NCI-H1694 treated with DMSO at 0.1 percent for 48 hours (cell line): ENCODE measurements around the gene CTNNA2.
"Not testable (repeated sequence)": the region's sequence is repeated elsewhere in the genome, so short reads cannot be mapped to it uniquely, and the experiment has no call there.

Experiments used
- DNase-seq: peaks from one replicate; lab custom pipeline; 2025; lab: John Stamatoyannopoulos, UW

CTNNA2 gene

DNA sequence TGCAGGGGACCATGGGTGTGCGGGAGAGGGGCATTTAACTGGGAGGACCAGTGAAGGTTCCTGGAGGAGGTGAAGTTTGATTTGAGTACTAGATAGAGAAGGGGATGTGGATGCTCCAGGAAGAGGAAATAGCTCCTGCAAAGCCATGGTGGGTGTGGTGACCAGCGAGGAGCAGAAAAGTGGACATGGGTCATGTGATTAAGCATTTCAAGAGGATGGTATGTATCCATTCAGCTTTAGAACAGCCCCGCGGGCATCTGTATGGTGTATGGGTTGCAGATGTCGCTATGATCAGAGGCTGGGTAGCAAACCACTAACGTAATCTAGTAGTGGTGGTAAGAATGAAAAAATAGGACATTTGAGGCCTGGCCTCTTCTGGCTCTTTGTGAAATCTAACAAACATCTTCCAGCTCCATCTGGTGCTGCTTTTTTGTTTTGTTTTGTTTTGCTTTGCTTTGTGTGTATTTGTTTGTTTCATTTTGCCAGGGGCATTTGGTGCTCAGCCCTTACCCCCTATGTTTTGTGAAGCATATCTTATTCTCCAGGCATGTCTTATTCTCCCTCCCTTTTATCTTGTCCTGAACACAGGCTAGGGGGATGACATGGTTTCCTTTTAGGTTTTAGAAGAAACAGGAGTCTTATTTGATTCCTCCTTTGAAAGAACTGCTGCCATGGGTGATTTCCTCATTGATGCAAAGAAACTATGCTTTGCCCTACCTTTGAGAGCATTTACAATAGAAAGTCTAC, 565.6 kb downstream of the CTNNA2 start:
- DNase-seq = no peak

DNA sequence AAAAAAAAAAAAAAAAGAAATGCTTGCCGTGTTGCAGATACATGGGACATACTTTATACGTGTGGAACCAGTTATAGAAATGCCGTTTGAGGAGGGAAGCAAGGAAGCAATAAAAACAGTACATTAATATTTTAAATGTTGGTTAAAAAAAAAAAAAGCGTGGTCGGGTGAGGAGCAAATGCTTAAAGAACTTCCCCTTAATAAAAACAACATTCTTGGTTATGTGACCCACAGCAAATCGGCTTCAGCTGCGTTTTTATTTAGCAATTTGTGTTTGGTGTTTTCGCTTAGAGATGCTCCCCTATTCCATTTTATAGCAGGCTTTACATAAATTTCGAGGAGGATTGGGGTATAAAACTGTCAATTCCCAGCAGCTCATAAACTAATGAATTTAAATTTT, 568.1 kb downstream of the CTNNA2 start:
- DNase-seq = no peak

DNA sequence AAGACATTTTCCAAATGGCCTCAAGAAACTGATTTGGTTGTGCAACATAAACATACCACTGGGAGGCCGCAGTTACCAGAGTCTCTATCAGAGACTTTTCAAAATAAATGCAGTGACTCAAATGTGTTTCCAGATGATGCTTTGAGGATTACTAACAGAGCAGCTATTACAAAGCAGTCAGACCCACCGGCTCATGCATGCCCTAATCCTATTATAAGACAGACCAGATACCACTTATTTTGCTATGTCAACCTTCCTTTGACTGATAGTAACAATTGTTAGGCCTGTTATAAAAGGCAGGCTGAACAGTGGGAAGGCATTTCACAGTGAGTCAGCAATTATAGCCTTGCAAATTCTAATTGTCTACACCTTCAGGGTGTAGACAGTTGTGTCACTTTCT, 574.0 kb downstream of the CTNNA2 start:
- DNase-seq = no peak

DNA sequence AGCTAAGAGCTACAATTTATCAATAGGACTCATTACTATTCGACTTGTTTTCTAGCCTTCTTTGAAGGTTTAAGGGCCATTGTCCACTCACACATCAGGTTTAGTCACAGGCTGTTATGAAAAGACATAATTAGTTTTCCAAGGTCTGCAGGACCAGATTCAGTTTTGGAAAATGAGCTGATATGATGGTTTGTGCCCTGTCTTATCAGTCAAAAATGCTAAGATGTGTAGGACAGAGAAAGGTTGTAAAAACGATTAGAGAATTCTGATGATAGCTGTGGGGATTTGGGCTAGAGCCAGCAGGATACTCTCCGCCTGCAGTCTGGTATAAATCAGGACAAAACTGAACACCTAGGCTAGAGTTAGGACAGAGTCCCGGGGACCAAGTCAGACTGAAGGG, 578.4 kb downstream of the CTNNA2 start:
- DNase-seq = no peak

DNA sequence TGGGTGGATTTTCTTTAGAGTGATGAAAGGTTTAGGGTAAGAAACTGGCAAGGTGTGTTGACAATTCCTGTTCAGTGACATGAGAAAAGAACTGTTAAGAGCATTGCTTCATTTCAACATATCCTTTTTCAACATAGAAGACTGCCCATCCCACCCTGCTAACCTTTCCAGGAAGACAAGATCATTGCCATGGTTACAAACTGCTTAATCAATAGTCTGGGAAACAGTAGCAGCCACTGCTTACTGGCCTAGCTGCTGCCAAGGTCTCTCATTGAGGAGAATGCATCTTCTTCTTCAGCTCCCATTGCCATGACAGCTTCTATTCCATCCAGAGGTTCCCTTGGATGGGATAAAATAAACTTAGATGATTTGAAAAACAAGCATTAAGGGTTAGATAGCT, 579.6 kb downstream of the CTNNA2 start:
- no peak for DNase-seq

DNA sequence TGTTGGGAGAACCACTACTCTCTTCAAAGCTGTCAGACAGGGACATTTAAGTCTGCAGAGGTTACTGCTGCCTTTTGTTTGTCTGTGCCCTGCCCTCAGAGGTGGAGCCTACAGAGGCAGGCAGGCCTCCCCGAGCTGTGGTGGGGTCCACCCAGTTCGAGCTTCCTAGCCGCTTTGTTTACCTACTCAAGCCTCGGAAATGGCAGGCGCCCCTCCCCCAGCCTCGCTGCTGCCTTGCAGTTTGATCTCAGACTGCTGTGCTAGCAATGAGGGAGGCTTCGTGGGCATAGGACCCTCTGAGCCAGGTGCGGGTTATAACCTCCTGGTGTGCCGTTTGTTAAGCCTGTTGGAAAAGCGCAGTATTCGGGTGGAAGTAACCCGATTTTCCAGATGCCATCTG, 585.7 kb downstream of the CTNNA2 start:
- DNase-seq = not testable (repeated sequence)

DNA sequence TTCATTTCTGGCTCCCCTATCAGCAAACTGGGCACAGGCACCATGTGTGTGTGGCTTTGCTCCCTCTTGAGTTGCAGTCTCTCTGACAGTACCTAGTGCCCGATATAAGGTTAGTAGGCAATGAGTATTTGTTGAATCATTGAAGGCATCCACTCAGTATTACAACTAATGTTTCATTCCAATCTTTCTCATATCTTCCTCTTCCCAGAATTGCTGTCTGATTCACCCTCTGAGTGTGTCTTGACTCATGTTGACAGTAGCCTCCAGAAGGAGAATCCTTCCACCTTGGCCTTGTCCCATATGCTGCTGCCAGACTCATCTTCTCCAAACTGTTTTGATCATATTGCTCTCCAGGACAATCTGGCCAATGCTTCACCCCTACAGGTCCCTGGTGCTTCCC, 589.2 kb downstream of the CTNNA2 start:
- DNase-seq = no peak

DNA sequence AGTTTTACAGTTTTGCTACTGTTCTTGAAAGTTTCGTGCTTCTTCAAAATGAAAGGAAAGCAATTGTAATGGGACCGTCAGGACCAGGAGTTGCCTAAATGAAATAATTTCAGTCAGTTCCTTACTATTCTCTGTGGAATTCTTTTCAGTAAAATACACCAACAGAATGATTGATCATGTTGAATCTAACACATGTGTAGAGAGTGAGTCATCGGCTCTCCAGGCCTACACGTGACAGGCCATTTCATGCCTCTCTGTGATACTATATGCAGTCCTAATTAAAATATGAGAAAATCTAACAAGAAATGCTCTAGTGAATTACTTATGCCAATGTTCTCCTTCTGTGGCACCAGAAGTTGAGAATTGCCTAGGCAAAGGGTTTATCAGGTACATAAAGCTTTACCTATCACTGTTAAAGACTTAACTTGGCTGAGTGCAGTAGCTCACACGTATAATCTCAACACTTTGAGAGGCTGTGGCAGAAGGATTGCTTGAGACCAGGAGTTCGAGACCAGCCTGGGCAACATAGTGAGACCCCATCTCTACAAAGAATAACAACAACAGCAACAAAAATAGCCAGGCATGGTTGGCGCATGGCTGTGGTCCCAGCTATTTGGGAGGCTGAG, 592.3 kb downstream of the CTNNA2 start:
- no peak for DNase-seq

DNA sequence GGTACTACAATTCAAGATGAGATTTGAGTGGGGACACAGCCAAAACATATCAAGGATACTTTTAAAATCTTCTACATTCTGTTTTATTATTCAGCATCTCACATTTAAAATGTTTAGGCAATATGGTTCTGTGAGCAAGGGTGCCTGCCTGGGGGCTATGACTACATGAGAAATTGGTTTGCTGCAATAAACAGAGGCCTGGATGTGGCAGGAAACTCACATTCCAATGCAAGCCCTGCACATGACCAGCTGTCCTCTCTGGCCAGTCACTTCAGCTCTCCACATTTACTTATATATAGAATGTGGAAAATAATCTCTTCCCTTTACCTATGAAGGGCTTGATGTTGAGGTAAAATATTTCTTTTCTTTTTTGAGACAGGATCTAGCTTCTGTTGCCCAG, 598.3 kb downstream of the CTNNA2 start:
- DNase-seq = no peak

DNA sequence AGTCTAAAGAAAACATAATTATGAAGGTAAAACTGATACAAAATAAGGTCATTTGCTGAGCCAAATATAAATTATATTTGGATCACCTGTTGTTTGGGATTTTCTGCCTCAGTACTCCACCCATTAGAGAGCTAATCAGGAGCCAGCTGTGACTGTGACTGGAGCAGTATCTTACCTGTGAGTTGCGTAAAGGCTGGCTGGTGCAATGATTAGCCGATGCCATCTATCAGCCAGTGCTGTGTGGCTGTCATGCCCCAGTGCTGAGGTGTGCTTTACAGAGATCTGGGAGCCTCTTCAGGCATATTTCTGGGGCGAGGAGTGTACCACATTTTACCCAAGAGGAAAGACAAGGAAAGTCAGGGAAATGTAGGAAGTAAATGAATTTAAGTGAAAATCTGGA, 599.9 kb downstream of the CTNNA2 start:
- no peak for DNase-seq

DNA sequence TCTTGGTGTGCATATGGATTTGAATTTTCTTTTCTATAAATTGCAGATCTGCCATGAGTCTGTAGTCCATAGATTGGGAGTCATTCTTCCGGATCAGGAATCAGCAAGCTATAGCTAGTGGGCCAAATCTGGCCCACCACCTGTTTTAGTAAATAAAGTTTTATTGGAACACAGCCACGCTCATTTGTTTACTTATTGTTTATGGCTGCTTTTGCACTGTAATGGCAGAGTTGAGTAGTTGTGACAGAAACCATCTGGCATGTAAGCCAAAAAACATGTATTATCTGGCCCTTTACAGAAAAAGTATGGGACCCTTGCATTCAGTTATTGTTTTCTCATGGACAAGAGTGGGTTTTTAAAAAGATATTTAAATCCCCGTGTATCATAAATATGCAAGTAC, 600.5 kb downstream of the CTNNA2 start:
- peak; percentile 94 for DNase-seq

DNA sequence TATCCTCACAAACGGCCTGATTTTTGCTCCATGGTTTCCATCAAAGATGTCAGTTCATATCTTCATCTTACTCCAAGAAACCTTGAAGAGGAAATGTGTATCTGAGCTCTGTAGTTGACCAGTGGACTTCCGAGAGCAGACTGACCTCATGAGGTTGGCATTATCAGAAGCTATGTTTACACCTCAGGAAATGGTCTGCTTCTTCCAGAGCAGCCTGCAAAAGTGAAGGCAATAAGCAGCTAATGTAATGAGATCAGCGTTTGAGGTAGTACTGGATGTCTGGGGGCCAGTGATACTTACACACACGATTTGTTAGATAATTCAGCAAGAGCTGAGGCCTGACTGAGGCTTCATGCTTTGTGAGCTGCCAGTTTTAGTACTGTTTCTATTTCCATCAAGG, 602.0 kb downstream of the CTNNA2 start:
- no peak for DNase-seq

DNA sequence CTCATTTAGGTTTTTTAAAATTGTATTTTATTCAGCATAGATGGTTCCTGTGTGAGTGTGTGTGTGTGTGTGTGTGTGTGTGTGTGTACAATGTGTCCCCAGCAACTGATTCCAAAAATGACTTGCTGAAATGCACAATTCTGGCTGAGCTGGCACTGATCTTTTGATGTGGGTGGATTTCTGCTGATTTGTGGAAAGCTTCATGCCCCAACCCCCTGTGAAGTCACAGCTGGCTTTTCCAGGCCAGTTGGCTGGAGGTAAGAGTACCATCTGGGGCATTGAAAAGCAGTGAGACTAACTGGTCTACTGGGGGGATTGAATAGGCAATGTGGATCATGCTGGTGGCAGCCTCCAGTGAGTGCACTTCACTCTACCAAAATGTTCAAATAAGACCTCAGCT, 604.5 kb downstream of the CTNNA2 start:
- DNase-seq = peak; percentile 77

DNA sequence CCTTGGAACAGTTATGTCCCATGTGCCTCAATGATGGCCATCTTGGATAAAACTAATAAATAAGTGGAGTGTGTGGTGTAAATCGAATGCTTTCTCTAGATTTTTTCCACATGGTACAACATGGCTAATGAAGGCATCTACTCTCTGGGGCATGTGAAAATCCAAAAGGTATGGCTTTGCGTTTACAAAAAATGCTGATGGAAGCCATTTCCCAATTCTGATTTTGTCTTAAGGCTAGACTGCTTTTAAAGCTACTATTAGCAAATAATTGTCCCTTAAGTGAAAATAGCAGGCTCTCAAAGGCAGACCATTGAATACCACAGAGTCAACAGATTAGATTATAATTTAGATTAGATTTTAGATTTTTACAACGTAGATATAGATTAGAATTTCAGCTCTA, 608.0 kb downstream of the CTNNA2 start:
- DNase-seq = no peak

DNA sequence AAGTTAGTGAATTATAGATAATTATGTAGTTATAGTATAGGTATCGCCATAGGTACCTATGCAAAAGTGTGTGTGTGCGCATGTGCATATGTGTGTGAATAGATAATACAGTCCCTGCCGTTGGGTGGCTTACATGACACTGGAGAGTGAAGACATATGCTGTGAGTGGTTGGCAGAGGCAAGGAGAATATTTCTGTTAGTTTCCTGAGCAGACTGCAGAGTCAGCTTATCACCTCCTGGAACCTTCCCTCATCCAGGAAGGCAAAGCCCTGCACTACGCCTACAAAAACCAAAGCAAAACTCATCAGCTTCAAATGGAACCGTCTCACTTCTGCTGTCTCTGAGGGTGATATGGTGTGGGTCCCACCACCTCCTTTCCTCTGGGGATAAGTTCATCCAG, 609.8 kb downstream of the CTNNA2 start:
- no peak for DNase-seq

DNA sequence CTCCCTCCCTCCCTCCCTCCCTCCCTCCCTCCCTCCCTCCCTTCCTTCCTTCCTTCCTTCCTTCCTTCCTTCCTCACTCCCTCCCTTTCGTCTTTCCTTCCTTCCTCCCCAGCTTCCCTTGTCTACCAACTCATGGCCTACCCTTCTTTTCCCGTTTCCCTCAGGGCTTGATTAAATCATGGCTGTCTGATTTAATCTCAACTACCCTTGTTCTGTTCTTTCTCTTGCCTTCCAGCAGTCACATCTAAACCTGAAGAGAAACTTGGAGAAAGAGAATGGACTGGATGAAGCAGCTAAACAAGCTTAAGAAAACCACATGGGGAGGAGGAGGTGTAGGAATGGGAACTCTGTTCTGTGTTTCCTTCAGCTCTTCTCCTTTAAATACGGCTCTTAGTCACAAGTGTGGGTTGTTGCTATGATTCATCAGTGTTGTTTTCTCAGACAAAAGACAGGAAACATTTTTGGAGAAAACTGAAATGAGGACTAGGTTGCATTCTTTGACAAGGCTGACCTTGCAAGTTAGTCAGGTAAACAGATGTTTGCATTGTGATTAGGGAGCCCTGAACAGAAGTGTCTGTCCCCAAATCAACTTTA, 613.8 kb downstream of the CTNNA2 start:
- DNase-seq = no peak

DNA sequence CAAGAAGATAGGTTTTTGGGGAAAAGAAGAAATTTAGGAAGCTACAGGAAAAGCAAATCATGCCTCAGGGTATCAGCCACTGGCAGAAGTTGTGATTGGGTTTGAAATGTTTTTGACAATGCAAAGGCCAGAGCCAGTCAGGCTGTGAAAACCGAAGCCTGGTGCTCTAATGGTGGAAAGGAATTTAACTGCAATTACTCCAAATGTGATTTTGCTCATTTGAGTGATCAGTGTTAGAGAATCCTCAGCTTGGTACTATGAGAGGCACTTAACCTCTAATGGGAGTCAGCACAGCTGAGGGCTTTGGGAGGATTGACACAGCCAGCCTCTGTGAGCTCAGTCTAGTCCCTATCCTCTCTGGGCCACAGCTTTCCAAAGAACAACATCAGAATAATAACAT, 615.2 kb downstream of the CTNNA2 start:
- peak; percentile 24 for DNase-seq

DNA sequence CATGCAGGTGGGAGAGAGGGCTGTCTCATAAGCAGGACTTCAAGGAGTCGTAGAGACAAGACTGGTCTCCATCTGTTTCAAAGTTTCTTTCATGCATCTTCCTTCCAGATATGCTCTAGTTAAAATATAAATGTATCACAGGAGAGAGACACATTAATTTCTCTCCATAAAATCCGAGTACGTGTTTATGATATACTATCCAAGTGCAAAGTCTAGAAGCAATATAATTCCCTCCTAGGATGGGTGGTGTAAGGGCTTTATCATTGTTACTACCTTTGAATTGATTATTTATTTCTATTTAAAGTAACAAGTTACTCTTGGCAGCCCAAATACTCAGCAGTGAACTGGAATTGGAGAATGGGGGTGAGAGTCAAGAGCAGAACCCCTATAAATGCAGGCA, 619.4 kb downstream of the CTNNA2 start:
- DNase-seq = no peak

DNA sequence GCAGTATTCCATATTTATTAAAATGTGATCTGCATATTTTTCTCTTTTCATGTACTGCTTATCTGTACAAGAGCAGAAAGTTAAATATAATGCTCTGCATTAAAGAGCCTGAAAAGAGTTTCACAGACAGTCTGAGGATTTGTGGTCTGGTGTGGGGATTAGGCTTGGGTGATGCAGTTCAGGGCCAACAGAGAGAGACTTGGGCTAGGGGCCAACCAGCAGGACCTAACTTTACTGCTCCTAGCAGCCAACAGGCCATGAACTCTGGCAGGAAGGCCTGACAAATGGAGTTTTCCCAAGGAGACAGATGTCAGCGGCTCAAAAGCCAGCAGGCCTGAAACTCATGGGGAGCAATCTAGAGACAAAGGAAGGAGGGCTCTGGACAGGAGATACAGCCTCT, 622.1 kb downstream of the CTNNA2 start:
- no peak for DNase-seq

DNA sequence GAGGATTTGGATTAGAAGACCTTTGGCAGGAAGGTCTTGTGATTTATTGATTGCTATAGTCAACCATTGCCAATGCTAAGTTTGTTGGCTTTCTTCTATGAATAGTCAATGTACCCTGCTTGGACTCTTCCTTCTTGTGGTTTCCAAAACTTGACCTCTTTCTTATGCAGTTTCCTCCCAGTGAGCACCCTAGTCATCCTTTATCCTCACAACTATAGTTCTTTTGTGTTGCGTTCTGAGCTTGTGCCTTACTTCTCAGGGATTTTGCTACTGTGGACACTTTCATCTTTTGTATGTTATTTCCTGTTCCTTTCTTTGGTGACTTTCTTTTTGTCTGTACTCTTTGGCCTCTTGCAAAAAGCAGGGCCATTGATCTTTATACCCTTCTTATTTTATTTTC, 623.5 kb downstream of the CTNNA2 start:
- no peak for DNase-seq

DNA sequence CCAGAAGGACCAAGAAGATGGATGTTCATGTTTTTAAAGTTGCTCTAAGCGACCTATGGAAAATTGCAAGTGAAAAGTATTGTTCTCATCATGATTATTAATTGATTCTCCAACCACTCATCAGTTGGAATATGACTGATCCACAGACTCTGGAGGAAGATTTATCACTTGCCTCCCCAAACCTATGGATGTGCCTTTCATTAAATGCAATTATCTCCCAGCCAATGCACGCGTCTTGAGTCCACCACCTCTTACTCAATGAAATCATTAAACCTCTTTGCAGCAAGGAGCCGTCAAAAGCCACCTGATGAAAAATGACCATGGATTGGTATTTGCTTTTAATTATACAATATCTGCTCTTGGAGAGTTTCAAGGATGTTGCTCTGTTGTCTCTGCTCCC, 626.1 kb downstream of the CTNNA2 start:
- DNase-seq = no peak

DNA sequence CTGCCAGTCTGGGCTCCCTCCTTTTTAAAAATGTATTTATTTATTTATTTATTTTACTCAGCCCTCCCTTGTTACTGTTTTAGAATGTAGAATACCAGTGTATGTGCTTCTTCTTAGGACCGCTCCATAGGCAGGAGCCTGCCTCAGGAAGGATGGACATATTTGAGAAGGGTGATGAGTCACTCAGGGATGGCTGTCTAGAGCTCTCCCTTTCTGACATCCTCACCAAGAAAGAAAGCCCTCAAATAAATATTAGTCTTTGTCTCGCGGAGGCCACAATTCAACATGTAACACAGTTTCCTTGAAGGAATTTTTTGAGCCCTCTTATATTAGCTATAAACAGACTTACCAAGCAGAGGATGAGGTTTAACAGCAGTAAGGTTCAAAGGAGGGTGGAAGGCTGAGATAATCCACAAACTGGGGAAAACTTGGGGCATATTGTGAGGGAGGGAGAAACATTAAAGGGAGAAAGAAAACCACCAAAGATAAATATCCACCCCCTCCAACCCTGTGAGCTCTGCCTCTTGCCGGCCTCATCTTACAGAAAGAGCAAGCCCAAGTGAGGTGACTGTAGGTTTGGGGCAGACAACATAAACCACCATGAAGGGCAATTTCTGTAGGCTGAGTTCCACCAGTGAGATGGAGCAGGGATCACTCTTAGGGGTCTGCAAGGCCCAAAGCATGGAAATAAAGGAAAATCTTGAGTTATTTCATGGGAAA, 628.3 kb downstream of the CTNNA2 start:
- DNase-seq = no peak

DNA sequence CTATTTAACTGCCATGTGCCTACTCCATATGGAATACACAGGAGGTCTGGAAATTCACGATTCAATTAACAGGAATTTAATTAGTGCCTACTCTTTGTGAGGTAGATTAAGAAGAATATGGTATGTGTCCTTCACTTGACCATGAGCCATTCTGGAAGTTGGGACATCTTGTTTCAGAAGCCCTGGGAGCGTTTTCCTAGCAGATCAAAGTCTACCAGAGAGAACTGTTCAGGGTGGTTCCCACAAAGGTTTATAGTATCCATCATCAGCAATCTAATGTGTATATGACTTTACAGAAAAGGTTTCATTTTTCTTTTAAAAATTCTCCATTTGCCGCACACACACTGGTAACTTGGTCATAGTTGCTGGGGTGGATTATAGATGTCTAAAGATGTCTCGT, 632.6 kb downstream of the CTNNA2 start:
- DNase-seq = no peak
